Body of pancreas (tissue), 4 donors: ENCODE data around the gene DTNB.

Experiments
- CTCF ChIP-seq, 7 experiments: fragments of 450-650 bp in 4 of 7; fragments of 200-600 bp in 3 of 7; sonication (generic) in 3 of 7; IDR thresholded peaks; one replicate each; pipeline ENCODE4 v1.5.1; 2016 to 2019; ENCODE audit warnings: antibody characterized with exemption in 7 of 7
- POLR2A ChIP-seq, 3 donors: fragments of 450-650 bp; IDR thresholded peaks; one replicate each; pipeline ENCODE4 v1.6.1; 2016; ENCODE audit warnings: antibody characterized with exemption in 3 of 3, mild to moderate bottlenecking in 2 of 3

- TF ChIP-seq CTCF (IDR thresholded peaks at IDR 0.05) (no peak), POLR2A (IDR thresholded peaks at IDR 0.05) (no peak)
Observed at GRCh38 chr2:25558262-25558661, 115.1 kb downstream of the DTNB start.
